Stimulated activated CD8-positive, alpha-beta memory T cell treated with anti-CD3 and anti-CD28 coated beads, Interleukin-7, amount 100 ng/mL, for 24 hours (primary cell): ENCODE measurements around the gene DAP.

Experiments used
- DNase-seq: peaks from one replicate; pipeline ENCODE4 v3.0.0-alpha.2; 2020; ENCODE audit warnings: low read depth

DAP gene

GRCh38 chr5:10689391-10690081, 71.5 kb downstream of the DAP start:
- DNase-seq: no peak

GRCh38 chr5:10688651-10689171, 72.3 kb downstream of the DAP start:
- no peak for DNase-seq

GRCh38 chr5:10686890-10687289, 74.1 kb downstream of the DAP start:
- no peak for DNase-seq

- DNase-seq: no peak
These were observed 75.9 kb downstream of the DAP start for GRCh38 chr5:10685115-10685521.

- no peak for DNase-seq
These were observed 76.5 kb downstream of the DAP start for GRCh38 chr5:10684303-10685086.

- no peak for DNase-seq
These were observed 78.1 kb downstream of the DAP start for GRCh38 chr5:10682801-10683525.

- DNase-seq: no peak
These were observed 79.0 kb downstream of the DAP start for GRCh38 chr5:10681731-10682679.

GRCh38 chr5:10680876-10681481, 80.1 kb downstream of the DAP start:
- DNase-seq: no peak

- no peak for DNase-seq
These were observed 81.6 kb downstream of the DAP start for GRCh38 chr5:10679336-10679988.

GRCh38 chr5:10678244-10678643, 82.8 kb downstream of the DAP start:
- DNase-seq: no peak

GRCh38 chr5:10677533-10677932, 83.5 kb downstream of the DAP start:
- no peak for DNase-seq

- DNase-seq: no peak
These were observed 84.1 kb downstream of the DAP start for GRCh38 chr5:10676946-10677345.

- no peak for DNase-seq
These were observed 84.8 kb downstream of the DAP start for GRCh38 chr5:10676224-10676623.

GRCh38 chr5:10675177-10675700, 85.8 kb downstream of the DAP start:
- no peak for DNase-seq

GRCh38 chr5:10674582-10674981, 86.5 kb downstream of the DAP start:
- DNase-seq: no peak

GRCh38 chr5:10674096-10674495, 86.9 kb downstream of the DAP start:
- DNase-seq: no peak

- DNase-seq: no peak
These were observed 87.6 kb downstream of the DAP start for GRCh38 chr5:10673407-10673806.

- no peak for DNase-seq
These were observed 88.0 kb downstream of the DAP start for GRCh38 chr5:10673017-10673389.

- no peak for DNase-seq
These were observed 88.7 kb downstream of the DAP start for GRCh38 chr5:10672146-10673016.
